ENCODE results near the gene ESRRA. TPM values are rescaled to one million over a fixed set of nuclear protein-coding genes. Genes with fewer than 3 reads are reported as not detected.

ESRRA gene
- total and polyA plus RNA-seq, 2 of the 8 experiments (the other 6 are each of a cell fraction or from before 2014, with no cell fraction given), result 18.2 to 37.0 TPM

GRCh38 chr11:64298966-64299846 lies 6.1 kb upstream of the ESRRA start (continued):
- TF ChIP-seq SIN3A (conservative IDR thresholded peaks at IDR 0.05 in 1 of 2, IDR thresholded peaks at IDR 0.05 in 1 of 2; ENCODE audit: low read depth in 1 of 2, low read length in 2 of 2), result no peak
- no peak for TF ChIP-seq CREB1 (IDR thresholded peaks at IDR 0.05)
- no peak for TF ChIP-seq RAD21 (IDR thresholded peaks at IDR 0.05 in 1 of 2, conservative IDR thresholded peaks at IDR 0.05 in 1 of 2; ENCODE audit: low read depth in 2 of 2, low read length in 2 of 2)
- TF ChIP-seq HDAC6 (IDR thresholded peaks at IDR 0.05; ENCODE audit: low read depth, low read length), result no peak
- TF ChIP-seq RBBP5 (IDR thresholded peaks at IDR 0.05; ENCODE audit: borderline replicate concordance, low read depth, low read length), result no peak
- no peak for TF ChIP-seq SP1 (IDR thresholded peaks at IDR 0.05; ENCODE audit: low read depth, low read length)
- no peak for TF ChIP-seq TCF12 (IDR thresholded peaks at IDR 0.05; ENCODE audit: low read depth, low read length)
- no peak for TF ChIP-seq SIRT6 (IDR thresholded peaks at IDR 0.05; ENCODE audit: low read length)
- no peak for TF ChIP-seq CHD2 (IDR thresholded peaks at IDR 0.05; ENCODE audit: low read length)
- no peak for TF ChIP-seq POU5F1 (IDR thresholded peaks at IDR 0.05; ENCODE audit: low read depth, low read length)
- no peak for TF ChIP-seq PHF8 (conservative IDR thresholded peaks at IDR 0.05; ENCODE audit: low read depth, low read length)
